BE2C (cell line): Measurements from ENCODE around the gene DHX36.

Source experiments
- DNase-seq: peaks from one replicate; pipeline ENCODE4 v3.0.0-alpha.2; 2020
- H3K27me3 ChIP-seq: fragments of 250-450 bp; sonication (Bioruptor Pico); 2 replicates; pipeline ENCODE4 v1.5.1; 2020; ENCODE audit warnings: mild to moderate bottlenecking
- H3K36me3 ChIP-seq: fragments of 250-450 bp; sonication (Bioruptor Pico); 2 replicates; pipeline ENCODE4 v1.5.1; 2020; ENCODE audit warnings: mild to moderate bottlenecking
- H3K4me1 ChIP-seq: fragments of 250-450 bp; sonication (Bioruptor Pico); 2 replicates; pipeline ENCODE4 v1.5.1; 2020
- H3K4me3 ChIP-seq: 2 replicates; pipeline ENCODE4 v1.5.1; 2011; ENCODE audit warnings: low read depth, low read length
- H3K9me3 ChIP-seq: fragments of 250-450 bp; sonication (Bioruptor Pico); 2 replicates; pipeline ENCODE4 v1.5.1; 2020
- CTCF ChIP-seq: IDR thresholded peaks from 2 replicates; pipeline ENCODE4 v1.5.1; 2012; ENCODE audit warnings: mild to moderate bottlenecking, low read depth, low read length

The DHX36 gene

GRCh38 chr3:154275965-154276364 lies 48.3 kb downstream of the DHX36 start:
- Histone ChIP-seq H3K9me3 (no peaks in the 10 kb centered on the region), H3K4me1 (peaks cover 18% of the 10 kb centered on the region), H3K27me3 (no peaks in the 10 kb centered on the region), H3K4me3 (no peak overlapping the region), H3K36me3 (peaks cover 81% of the 10 kb centered on the region)
- no peak for TF ChIP-seq CTCF
- DNase-seq, result peak; percentile 26

GRCh38 chr3:154275292-154275691 lies 49.0 kb downstream of the DHX36 start:
- H3K27me3 ChIP-seq, result no peaks in the 10 kb centered on the region
- H3K9me3 ChIP-seq, result no peaks in the 10 kb centered on the region
- H3K36me3 ChIP-seq, result peaks cover 76% of the 10 kb centered on the region
- DNase-seq, result no peak
- no peak overlapping the region for H3K4me3 ChIP-seq
- peaks cover 18% of the 10 kb centered on the region for H3K4me1 ChIP-seq
- no peak for TF ChIP-seq CTCF

GRCh38 chr3:154274348-154274747 lies 49.9 kb downstream of the DHX36 start:
- DNase-seq, result no peak
- Histone ChIP-seq H3K4me3 (no peak overlapping the region), H3K9me3 (no peaks in the 10 kb centered on the region), H3K36me3 (peaks cover 75% of the 10 kb centered on the region), H3K4me1 (peaks cover 18% of the 10 kb centered on the region), H3K27me3 (no peaks in the 10 kb centered on the region)
- TF ChIP-seq CTCF, result no peak

GRCh38 chr3:154273381-154273780 lies 50.9 kb downstream of the DHX36 start:
- Histone ChIP-seq H3K27me3 (no peaks in the 10 kb centered on the region), H3K4me3 (no peak overlapping the region), H3K9me3 (no peaks in the 10 kb centered on the region), H3K36me3 (peaks cover 69% of the 10 kb centered on the region), H3K4me1 (peaks cover 18% of the 10 kb centered on the region)
- no peak for DNase-seq
- no peak for TF ChIP-seq CTCF

GRCh38 chr3:154254527-154254926 lies 69.8 kb downstream of the DHX36 start:
- DNase-seq, result no peak
- H3K36me3 ChIP-seq, result peaks cover 25% of the 10 kb centered on the region
- TF ChIP-seq CTCF, result no peak

GRCh38 chr3:154252759-154253638 lies 71.3 kb downstream of the DHX36 start:
- H3K36me3 ChIP-seq, result peaks cover 10% of the 10 kb centered on the region
- H3K9me3 ChIP-seq, result no peaks in the 10 kb centered on the region
- H3K27me3 ChIP-seq, result no peaks in the 10 kb centered on the region
- H3K4me1 ChIP-seq, result no peaks in the 10 kb centered on the region; the same call in 1 of the 2 replicates
- peak; percentile 92 for TF ChIP-seq CTCF
- H3K4me3 ChIP-seq, result no peak overlapping the region
- DNase-seq, result peak; percentile 90

More at GRCh38 chr3:154254527-154254926, 69.8 kb downstream of the DHX36 start:
- Histone ChIP-seq H3K4me3 (no peak overlapping the region), H3K4me1 (no peaks in the 10 kb centered on the region), H3K9me3 (no peaks in the 10 kb centered on the region), H3K27me3 (no peaks in the 10 kb centered on the region)
